ENCODE data around the gene CIAO2B.

Gene CIAO2B

GRCh38 chr16:66895999-66896398, 38.2 kb downstream of the CIAO2B start:
- Histone ChIP-seq H3K4me3 (no peak overlapping the region), H3K27ac (no peak overlapping the region)

- H3K27ac ChIP-seq, result no peak overlapping the region
These were observed 38.6 kb downstream of the CIAO2B start for GRCh38 chr16:66895689-66895979.

GRCh38 chr16:66894948-66895688, 39.1 kb downstream of the CIAO2B start:
- H3K27ac ChIP-seq, result no peak overlapping the region

More at GRCh38 chr16:66895689-66895979, 38.6 kb downstream of the CIAO2B start:
- H3K4me3 ChIP-seq, result no peak overlapping the region

GRCh38 chr16:66894055-66894454, 40.1 kb downstream of the CIAO2B start:
- Histone ChIP-seq H3K27ac (no peak overlapping the region), H3K4me3 (no peak overlapping the region)

More at GRCh38 chr16:66894948-66895688, 39.1 kb downstream of the CIAO2B start:
- H3K4me3 ChIP-seq, result no peak overlapping the region

- Histone ChIP-seq H3K27ac (no peak overlapping the region), H3K4me3 (no peak overlapping the region)
These were observed 42.4 kb downstream of the CIAO2B start for GRCh38 chr16:66891797-66892196.

GRCh38 chr16:66891360-66891759, 42.8 kb downstream of the CIAO2B start:
- Histone ChIP-seq H3K27ac (no peak overlapping the region), H3K4me3 (no peak overlapping the region)

GRCh38 chr16:66890799-66891198, 43.4 kb downstream of the CIAO2B start:
- Histone ChIP-seq H3K4me3 (no peak overlapping the region), H3K27ac (no peak overlapping the region)

- Histone ChIP-seq H3K4me3 (no peak overlapping the region), H3K27ac (no peak overlapping the region)
These were observed 44.6 kb downstream of the CIAO2B start for GRCh38 chr16:66889622-66890021.

GRCh38 chr16:66888647-66889615, 45.3 kb downstream of the CIAO2B start:
- no peak overlapping the region for H3K4me3 ChIP-seq
- H3K27ac ChIP-seq, result no peak overlapping the region

GRCh38 chr16:66886914-66887313, 47.3 kb downstream of the CIAO2B start:
- H3K27ac ChIP-seq, result no peak overlapping the region

GRCh38 chr16:66886321-66886720, 47.9 kb downstream of the CIAO2B start:
- Histone ChIP-seq H3K27ac (no peak overlapping the region), H3K4me3 (no peak overlapping the region)

More at GRCh38 chr16:66886914-66887313, 47.3 kb downstream of the CIAO2B start:
- no peak overlapping the region for H3K4me3 ChIP-seq

- no peak overlapping the region for H3K4me3 ChIP-seq
These were observed 48.7 kb downstream of the CIAO2B start for GRCh38 chr16:66885491-66885890.

GRCh38 chr16:66882702-66883101, 51.5 kb downstream of the CIAO2B start:
- Histone ChIP-seq H3K27ac (no peak overlapping the region), H3K4me3 (no peak overlapping the region)

More at GRCh38 chr16:66885491-66885890, 48.7 kb downstream of the CIAO2B start:
- H3K27ac ChIP-seq, result no peak overlapping the region

Measured in skin epidermis (tissue), 12 donors.